Esophagus muscularis mucosa (tissue), 4 donors: Measurements from ENCODE around the gene RRBP1. TPM values are rescaled to one million over a fixed set of nuclear protein-coding genes. Genes with fewer than 3 reads are reported as not detected.

Experiments used
- DNase-seq: peaks from one replicate; pipeline ENCODE4 v3.0.0-alpha.2; 2017; ENCODE audit errors: extremely low spot score
- H3K27ac ChIP-seq, 4 donors: fragments of 200-600 bp; sonication (generic); replicated peaks in 1 of 4; 1 replicate in 3 of 4; 2 replicates in 1 of 4; pipeline ENCODE4 v1.5.1; 2016 to 2019; ENCODE audit warnings: mild to moderate bottlenecking in 1 of 4
- H3K27me3 ChIP-seq, 4 donors: fragments of 200-600 bp; sonication (generic); one replicate each; pipeline versions ENCODE4 v1.5.1 to v1.6.0; 2016 to 2019
- H3K36me3 ChIP-seq, 4 donors: fragments of 200-600 bp; sonication (generic); one replicate each; pipeline ENCODE4 v1.5.1; 2016 to 2019
- H3K4me1 ChIP-seq, 4 donors: fragments of 200-600 bp; sonication (generic); one replicate each; pipeline ENCODE4 v1.5.1; 2016 to 2019
- H3K4me3 ChIP-seq, 4 donors: fragments of 200-600 bp; sonication (generic); 1 replicate in 2 of 4; 2 replicates in 2 of 4; pipeline ENCODE4 v1.5.1; 2016 to 2019; ENCODE audit warnings: mild to moderate bottlenecking in 4 of 4, moderate library complexity in 1 of 4
- H3K9me3 ChIP-seq, 4 donors: fragments of 200-600 bp; sonication (generic); 1 replicate in 3 of 4; 2 replicates in 1 of 4; pipeline ENCODE4 v1.5.1; 2016 to 2019
- EP300 ChIP-seq: sonication (generic); formaldehyde crosslinking; IDR thresholded peaks from one replicate; pipeline ENCODE4 v1.6.1; 2017; ENCODE audit warnings: antibody characterized with exemption
- POLR2A ChIP-seq: fragments of 450-650 bp; IDR thresholded peaks from one replicate; pipeline ENCODE4 v1.6.1; 2017; ENCODE audit warnings: antibody characterized with exemption, moderate library complexity, mild to moderate bottlenecking, low read depth
- POLR2AphosphoS5 ChIP-seq, 2 donors: sonication (generic); formaldehyde crosslinking; IDR thresholded peaks; one replicate each; pipeline ENCODE4 v1.6.1; 2017; ENCODE audit warnings: antibody characterized with exemption in 2 of 2
- WGBS: methylation state at CpG from one replicate; pipeline ENCODE4 v1.1.5; 2018; 5-methylcytosine and 5-hydroxymethylcytosine counted together
- intact Hi-C: fragments of 100-400 bp; cut with DNase I; formaldehyde crosslinking; loops from one replicate; pipeline ENCODE4 v1.15.1; 2023
- total RNA-seq, 4 donors: library from RNA; depleted of rRNA; stranded (reverse); fragments of >200 nt; gene quantifications; one replicate each; pipeline versions ENCODE4 v1.1.0 to v1.2.1, GENCODE V29; 2016
- TF ChIP-seq, protein P1 (sequence below), 3 experiments: fragments of 200-600 bp in 2 of 3; fragments of 450-650 bp in 1 of 3; sonication (generic) in 2 of 3; IDR thresholded peaks; one replicate each; pipeline ENCODE4 v1.5.1; 2017 to 2019; ENCODE audit warnings: antibody characterized with exemption in 3 of 3, mild to moderate bottlenecking in 2 of 3, moderate library complexity in 1 of 3

The RRBP1 gene
- total RNA-seq, 4 donors from 2014 or later, result 61.5 to 86.6 (median 65.4) TPM

DNA sequence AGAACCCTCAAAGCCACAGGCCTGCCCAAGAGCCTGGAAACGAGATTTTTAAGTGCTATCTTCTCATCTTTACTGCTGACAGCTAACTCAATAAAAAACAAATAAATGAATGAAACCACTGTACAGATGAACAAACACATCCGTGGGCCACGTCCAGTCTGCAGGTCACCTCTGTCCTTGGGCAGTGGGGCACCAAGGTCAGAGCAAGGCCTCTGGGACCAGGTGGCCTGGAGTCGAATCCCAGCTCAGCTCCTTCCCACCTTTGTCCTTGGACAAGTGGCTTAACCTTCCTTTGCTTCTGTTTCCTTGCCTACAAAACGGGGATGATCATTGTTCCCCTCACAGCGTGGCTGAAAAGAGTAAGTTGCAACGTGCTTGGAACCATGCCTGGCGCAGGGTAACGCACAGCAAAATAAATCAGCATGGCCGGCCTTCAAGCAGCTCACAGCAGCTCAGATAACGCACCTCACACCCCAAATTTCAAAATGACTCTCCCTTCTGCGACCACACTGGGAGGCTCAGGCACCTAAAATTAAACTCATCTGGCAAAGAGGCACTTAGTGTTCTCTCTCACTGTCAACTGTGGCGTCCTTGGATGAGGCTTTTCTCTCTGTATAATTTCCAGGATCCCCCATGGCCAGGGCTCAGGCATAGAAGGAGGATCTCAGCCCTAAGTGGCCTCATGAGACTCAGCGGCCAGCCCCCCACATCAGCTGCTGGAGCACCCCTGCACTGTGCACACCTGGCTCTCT lies 35.7 kb downstream of the RRBP1 start:
- Histone ChIP-seq H3K4me1 (peaks cover 71 to 100% (median 98%) of the 10 kb centered on the region in 4 donors), H3K36me3 (peaks cover 6 to 16% (median 15%) of the 10 kb centered on the region in 4 donors), H3K27me3 (no peaks in the 10 kb centered on the region), H3K27ac (peak overlapping the region; percentile 50 to 72 (median 56)), H3K9me3 (no peaks in the 10 kb centered on the region), H3K4me3 (no peak overlapping the region)
- no peak for DNase-seq
- intact Hi-C loops, result no loop called here
- TF ChIP-seq, protein P1, sequence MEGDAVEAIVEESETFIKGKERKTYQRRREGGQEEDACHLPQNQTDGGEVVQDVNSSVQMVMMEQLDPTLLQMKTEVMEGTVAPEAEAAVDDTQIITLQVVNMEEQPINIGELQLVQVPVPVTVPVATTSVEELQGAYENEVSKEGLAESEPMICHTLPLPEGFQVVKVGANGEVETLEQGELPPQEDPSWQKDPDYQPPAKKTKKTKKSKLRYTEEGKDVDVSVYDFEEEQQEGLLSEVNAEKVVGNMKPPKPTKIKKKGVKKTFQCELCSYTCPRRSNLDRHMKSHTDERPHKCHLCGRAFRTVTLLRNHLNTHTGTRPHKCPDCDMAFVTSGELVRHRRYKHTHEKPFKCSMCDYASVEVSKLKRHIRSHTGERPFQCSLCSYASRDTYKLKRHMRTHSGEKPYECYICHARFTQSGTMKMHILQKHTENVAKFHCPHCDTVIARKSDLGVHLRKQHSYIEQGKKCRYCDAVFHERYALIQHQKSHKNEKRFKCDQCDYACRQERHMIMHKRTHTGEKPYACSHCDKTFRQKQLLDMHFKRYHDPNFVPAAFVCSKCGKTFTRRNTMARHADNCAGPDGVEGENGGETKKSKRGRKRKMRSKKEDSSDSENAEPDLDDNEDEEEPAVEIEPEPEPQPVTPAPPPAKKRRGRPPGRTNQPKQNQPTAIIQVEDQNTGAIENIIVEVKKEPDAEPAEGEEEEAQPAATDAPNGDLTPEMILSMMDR (IDR thresholded peaks at IDR 0.05), result no peak
- TF ChIP-seq POLR2AphosphoS5 (IDR thresholded peaks at IDR 0.05) (no peak), POLR2A (no peak), EP300 (no peak)
- 66% methylated on average over 13 of the region's 14 CpGs for WGBS

DNA sequence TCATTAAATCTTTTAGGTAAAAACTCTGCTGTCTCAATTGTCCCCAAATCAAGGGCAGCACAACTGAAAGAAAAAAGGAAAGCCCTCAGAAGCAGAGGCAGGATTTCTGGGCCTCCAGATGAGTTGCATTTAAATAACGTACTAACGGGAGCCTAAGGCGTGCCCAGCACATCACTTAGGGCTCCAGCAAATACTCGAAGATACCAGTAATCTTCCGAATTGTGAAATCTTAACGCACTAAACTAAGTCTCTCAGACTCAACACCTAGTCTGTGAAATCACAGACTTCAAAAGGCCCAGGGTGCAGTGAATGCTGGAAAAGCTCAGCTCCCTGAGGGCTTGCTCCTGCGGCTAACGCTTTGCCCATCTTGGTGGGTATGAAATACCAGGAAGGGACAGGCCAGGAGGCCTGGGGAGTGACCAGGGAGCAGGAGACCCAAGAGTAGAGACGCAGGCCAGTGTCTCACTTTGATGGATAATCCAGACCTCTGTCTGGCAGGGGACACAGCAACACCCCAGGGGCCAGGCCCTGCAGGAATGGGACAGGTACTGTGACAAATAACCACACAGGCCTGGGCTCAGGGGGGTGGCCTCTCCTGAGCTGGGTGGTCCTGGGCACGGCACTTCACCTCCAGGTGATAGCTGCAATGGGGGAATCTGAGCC lies 36.4 kb downstream of the RRBP1 start:
- WGBS, result 78% methylated on average over 10 of the region's 10 CpGs
- TF ChIP-seq, protein P1 (IDR thresholded peaks at IDR 0.05), result no peak
- TF ChIP-seq POLR2AphosphoS5 (IDR thresholded peaks at IDR 0.05) (peak in 1 of 2 donors; percentile 9), EP300 (no peak)
- DNase-seq, result no peak
- Histone ChIP-seq H3K4me1 (peaks cover 70 to 100% (median 98%) of the 10 kb centered on the region in 4 donors), H3K27ac (peak overlapping the region; percentile 50 to 72 (median 58)), H3K9me3 (no peaks in the 10 kb centered on the region), H3K27me3 (no peaks in the 10 kb centered on the region), H3K4me3 (no peak overlapping the region), H3K36me3 (peaks cover 8 to 23% (median 22%) of the 10 kb centered on the region in 4 donors)
- intact Hi-C loops, result no loop called here

DNA sequence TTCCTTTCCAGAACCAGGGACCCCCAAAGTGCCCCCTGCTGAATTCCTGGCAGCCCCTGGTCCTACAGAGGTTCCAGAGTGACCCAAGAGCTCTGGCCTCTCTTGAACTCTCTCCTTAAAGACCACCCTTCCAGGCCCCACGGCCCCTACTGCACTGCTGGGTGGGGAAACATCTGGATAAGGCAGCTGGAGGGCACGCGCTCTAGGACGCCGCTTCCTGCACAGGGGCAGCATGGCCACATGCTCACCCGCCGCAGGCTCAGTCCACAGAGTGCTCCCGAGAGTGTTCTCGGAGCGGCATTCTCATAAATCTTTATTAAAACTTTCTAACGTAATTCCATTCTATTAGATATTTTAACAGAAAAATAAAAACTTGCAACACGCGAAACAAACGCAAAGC lies 37.0 kb downstream of the RRBP1 start:
- Histone ChIP-seq H3K4me3 (no peak overlapping the region), H3K27me3 (no peaks in the 10 kb centered on the region), H3K36me3 (peaks cover 8 to 30% (median 29%) of the 10 kb centered on the region in 4 donors), H3K27ac (peak overlapping the region; percentile 50 to 72 (median 58)), H3K9me3 (no peaks in the 10 kb centered on the region), H3K4me1 (peaks cover 63 to 100% (median 98%) of the 10 kb centered on the region in 4 donors)
- 98% methylated on average over 14 of the region's 14 CpGs for WGBS
- intact Hi-C loops, result no loop called here
- TF ChIP-seq EP300 (no peak), POLR2AphosphoS5 (IDR thresholded peaks at IDR 0.05) (no peak), POLR2A (no peak)
- DNase-seq, result no peak

DNA sequence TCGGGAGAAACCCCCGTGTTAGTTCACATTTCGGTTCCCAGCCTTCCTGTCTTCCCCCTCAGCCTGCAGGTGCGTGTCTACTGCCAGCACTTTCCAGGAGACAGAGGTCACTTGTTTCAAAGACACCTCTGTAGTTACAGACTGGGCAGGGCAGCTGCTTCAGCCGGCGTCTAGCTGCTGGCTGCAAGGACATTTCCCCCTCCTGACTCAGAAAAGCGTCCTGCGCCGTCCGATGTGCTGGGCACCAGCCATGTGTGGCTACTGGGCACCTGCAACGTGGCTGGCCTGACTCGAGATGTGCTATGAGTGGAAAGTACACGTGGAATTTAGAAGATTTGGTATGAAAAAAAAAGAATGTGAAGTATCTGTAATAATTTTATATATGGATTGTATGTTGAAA lies 37.6 kb downstream of the RRBP1 start:
- Histone ChIP-seq H3K36me3 (peaks cover 8 to 32% (median 32%) of the 10 kb centered on the region in 4 donors), H3K9me3 (no peaks in the 10 kb centered on the region), H3K27ac (peak overlapping the region; percentile 50 to 72 (median 58)), H3K4me1 (peaks cover 57 to 99% (median 98%) of the 10 kb centered on the region in 4 donors), H3K4me3 (no peak overlapping the region), H3K27me3 (no peaks in the 10 kb centered on the region)
- TF ChIP-seq POLR2AphosphoS5 (IDR thresholded peaks at IDR 0.05), result peak in 1 of 2 donors; percentile 36
- TF ChIP-seq EP300, result no peak
- intact Hi-C loops, result no loop called here
- WGBS, result 41% methylated on average over 11 of the region's 13 CpGs
- DNase-seq, result no peak

DNA sequence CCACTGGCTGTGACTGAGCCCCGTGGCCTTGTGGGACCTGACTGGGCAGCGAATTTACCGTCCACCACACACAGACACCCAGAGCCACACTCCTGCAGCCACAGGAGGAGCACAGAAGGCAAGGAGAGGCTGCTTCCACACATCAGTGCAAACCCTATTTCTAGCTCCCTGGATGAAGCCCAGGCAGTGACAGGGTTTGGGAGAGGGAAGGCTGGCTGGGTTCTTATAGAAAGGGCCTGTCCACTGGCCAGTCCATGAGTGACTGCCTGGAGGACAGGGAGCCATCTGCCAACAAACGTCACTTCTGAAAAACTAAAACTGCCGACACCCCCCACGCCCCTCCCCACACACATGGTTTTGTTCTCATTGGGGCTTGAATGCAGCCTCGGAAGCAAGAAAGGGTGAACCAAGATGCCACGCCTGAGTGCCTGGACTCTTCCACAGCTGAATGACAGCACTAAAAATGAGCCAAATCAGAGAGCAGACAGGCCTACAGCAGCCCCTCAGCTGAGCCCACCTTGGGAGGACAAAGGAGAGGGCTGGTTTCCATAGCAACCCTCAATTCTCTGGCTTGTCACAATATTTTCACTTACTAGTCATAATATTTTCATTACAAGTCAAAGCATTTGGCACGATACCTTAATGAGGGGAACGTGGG lies 38.4 kb downstream of the RRBP1 start:
- no peaks in the 10 kb centered on the region for H3K9me3 ChIP-seq
- intact Hi-C loops, result no loop called here
- H3K27ac ChIP-seq, result peak overlapping the region; percentile 50 to 72 (median 58)
- TF ChIP-seq EP300 (no peak), POLR2A (no peak), POLR2AphosphoS5 (IDR thresholded peaks at IDR 0.05) (no peak)
- TF ChIP-seq, protein P1 (IDR thresholded peaks at IDR 0.05), result no peak
- H3K4me3 ChIP-seq, result no peak overlapping the region
- H3K27me3 ChIP-seq, result no peaks in the 10 kb centered on the region
- peaks cover 49 to 99% (median 98%) of the 10 kb centered on the region in 4 donors for H3K4me1 ChIP-seq
- no peak for DNase-seq
- peaks cover 8 to 40% (median 36%) of the 10 kb centered on the region in 4 donors for H3K36me3 ChIP-seq
- WGBS, result 67% methylated on average over 6 of the region's 10 CpGs
